Measurements from ENCODE around the gene DNAAF1. TPM values are rescaled to one million over a fixed set of nuclear protein-coding genes. Genes with fewer than 3 reads are reported as not detected.

Gene DNAAF1
- total and polyA plus RNA-seq, 2 donors (not counting 3 experiments of a cell fraction or from before 2014, with no cell fraction given), result 0.01 TPM; not detected in 1

DNA sequence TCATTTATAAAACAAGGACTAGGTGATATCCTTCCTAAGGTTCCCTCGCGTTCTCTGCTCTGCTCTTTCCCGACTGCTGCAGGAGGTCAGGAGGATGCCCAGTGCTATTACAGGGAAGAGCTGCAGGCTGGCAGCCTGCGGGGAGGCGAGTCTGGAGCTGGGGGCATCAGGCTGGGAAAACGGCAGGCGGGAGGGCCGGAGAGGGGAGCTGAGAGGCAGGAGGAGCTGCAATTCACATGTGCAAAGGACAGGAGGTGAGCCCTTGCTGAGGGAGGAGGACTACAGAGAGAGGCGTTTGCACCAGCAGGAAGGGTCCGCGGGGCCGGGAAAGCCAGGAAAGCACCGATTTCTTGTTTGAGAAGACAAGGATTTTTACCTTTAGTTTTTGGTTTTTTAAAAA, 54.0 kb downstream of the DNAAF1 start:
- ChIA-PET CTCF (interaction anchor here (1.3 kb wide), 2 partner anchors 12 to 15 kb away, joined by 3 to 5 read pairs; partner anchors contain the start of gene TAF1C), POLR2A (no interaction called here)
- Histone ChIP-seq H3K4me1 (ENCODE audit: control insufficient read depth, extremely low read depth, insufficient read depth, low read length) (no peaks in the 10 kb centered on the region), H3K36me3 (ENCODE audit: control insufficient read depth in 2 of 2, extremely low read depth in 1 of 2, insufficient read depth in 2 of 2, low read length in 2 of 2) (no peaks in the 10 kb centered on the region), H2AFZ (ENCODE audit: low read depth, low read length) (no peak overlapping the region), H3K4me2 (ENCODE audit: insufficient read depth, low read length) (no peak overlapping the region), H3K27me3 (ENCODE audit: control insufficient read depth in 2 of 2, insufficient read depth in 2 of 2, low read length in 2 of 2) (no peaks in the 10 kb centered on the region), H3K9me3 (replicated peaks; ENCODE audit: control insufficient read depth, insufficient read depth, low read length) (no peaks in the 10 kb centered on the region), H3K79me2 (ENCODE audit: control insufficient read depth, insufficient read depth, low read length) (no peaks in the 10 kb centered on the region), H3K4me3 (replicated peaks in 1 of 3; ENCODE audit: insufficient read depth in 1 of 3, low read depth in 1 of 3, low read length in 3 of 3) (no peak overlapping the region), H3K27ac (ENCODE audit: insufficient read depth, low read depth, low read length) (no peak overlapping the region), H3K9me1 (replicated peaks; ENCODE audit: control insufficient read depth, extremely low read depth, insufficient read depth, low read length) (no peaks in the 10 kb centered on the region), H3K9ac (replicated peaks; ENCODE audit: extremely low read depth, insufficient read depth, low read length) (no peak overlapping the region), H4K20me1 (replicated peaks; ENCODE audit: control insufficient read depth, extremely low read depth, insufficient read depth, low read length) (no peaks in the 10 kb centered on the region)
- dilution Hi-C loops (cut with MboI; ENCODE audit: extremely low pct_ligation_motif_present, low sequenced_read_pairs), result no loop called here
- TF ChIP-seq POLR2AphosphoS5 (IDR thresholded peaks at IDR 0.05; ENCODE audit: insufficient read depth, low read depth, low read length) (no peak), MYC (IDR thresholded peaks at IDR 0.05; ENCODE audit: low read depth, low read length) (no peak), EZH2 (IDR thresholded peaks at IDR 0.05; ENCODE audit: borderline replicate concordance, low read depth, low read length, severe bottlenecking) (no peak), JUN (IDR thresholded peaks at IDR 0.05; ENCODE audit: borderline replicate concordance, insufficient read depth, insufficient read length, low read depth) (no peak), FOS (IDR thresholded peaks at IDR 0.05; ENCODE audit: borderline replicate concordance, insufficient read depth, low read length) (no peak), GATA2 (IDR thresholded peaks at IDR 0.05; ENCODE audit: insufficient read depth, insufficient read length, low read depth, low read length) (no peak), POLR2A (IDR thresholded peaks at IDR 0.05; ENCODE audit: low read depth, low read length) (no peak)
- TF ChIP-seq, protein P1, sequence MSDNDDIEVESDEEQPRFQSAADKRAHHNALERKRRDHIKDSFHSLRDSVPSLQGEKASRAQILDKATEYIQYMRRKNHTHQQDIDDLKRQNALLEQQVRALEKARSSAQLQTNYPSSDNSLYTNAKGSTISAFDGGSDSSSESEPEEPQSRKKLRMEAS (IDR thresholded peaks at IDR 0.05; ENCODE audit: insufficient read depth, insufficient read length), result no peak
- TF ChIP-seq, protein P2, sequence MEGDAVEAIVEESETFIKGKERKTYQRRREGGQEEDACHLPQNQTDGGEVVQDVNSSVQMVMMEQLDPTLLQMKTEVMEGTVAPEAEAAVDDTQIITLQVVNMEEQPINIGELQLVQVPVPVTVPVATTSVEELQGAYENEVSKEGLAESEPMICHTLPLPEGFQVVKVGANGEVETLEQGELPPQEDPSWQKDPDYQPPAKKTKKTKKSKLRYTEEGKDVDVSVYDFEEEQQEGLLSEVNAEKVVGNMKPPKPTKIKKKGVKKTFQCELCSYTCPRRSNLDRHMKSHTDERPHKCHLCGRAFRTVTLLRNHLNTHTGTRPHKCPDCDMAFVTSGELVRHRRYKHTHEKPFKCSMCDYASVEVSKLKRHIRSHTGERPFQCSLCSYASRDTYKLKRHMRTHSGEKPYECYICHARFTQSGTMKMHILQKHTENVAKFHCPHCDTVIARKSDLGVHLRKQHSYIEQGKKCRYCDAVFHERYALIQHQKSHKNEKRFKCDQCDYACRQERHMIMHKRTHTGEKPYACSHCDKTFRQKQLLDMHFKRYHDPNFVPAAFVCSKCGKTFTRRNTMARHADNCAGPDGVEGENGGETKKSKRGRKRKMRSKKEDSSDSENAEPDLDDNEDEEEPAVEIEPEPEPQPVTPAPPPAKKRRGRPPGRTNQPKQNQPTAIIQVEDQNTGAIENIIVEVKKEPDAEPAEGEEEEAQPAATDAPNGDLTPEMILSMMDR (IDR thresholded peaks at IDR 0.05; ENCODE audit: extremely low read depth in 1 of 2, insufficient read depth in 1 of 2, low read depth in 1 of 2, low read length in 2 of 2), result no peak
- DNase-seq (ENCODE audit: low read depth, low spot score) (no peak), FAIRE-seq (no peak)
- intact Hi-C loops (cut with micrococcal nuclease), result no loop called here
- BruUV-seq (replicated peaks), result no TSS peak
